NCI-H2171 (cell line): ENCODE measurements around the gene OGDH.
A peak's percentile ranks its signal among the peaks of the same experiment; 100 is the strongest.

Experiments
- DNase-seq: peaks from one replicate; lab custom pipeline; 2025; lab: John Stamatoyannopoulos, UW

OGDH gene

DNA sequence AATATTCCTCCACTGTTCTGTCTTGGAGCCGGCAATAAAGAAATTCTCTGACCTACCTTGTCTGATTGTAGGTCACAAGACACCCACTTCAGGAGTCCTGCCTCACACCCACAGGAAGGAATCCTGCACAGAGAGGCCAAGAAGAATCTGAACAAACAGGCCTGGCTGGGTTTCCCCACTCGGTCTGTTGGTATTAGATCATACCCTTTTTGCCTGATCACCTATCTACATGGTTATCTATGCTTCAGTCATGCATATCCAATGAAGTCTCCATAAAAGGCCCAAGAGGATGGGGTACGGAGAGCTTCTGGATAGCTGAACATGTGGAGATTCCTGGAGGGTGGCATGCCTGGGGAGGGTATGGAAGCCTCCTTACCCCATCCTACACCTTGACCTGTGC is 12.3 kb downstream of the OGDH start:
- no peak for DNase-seq

DNA sequence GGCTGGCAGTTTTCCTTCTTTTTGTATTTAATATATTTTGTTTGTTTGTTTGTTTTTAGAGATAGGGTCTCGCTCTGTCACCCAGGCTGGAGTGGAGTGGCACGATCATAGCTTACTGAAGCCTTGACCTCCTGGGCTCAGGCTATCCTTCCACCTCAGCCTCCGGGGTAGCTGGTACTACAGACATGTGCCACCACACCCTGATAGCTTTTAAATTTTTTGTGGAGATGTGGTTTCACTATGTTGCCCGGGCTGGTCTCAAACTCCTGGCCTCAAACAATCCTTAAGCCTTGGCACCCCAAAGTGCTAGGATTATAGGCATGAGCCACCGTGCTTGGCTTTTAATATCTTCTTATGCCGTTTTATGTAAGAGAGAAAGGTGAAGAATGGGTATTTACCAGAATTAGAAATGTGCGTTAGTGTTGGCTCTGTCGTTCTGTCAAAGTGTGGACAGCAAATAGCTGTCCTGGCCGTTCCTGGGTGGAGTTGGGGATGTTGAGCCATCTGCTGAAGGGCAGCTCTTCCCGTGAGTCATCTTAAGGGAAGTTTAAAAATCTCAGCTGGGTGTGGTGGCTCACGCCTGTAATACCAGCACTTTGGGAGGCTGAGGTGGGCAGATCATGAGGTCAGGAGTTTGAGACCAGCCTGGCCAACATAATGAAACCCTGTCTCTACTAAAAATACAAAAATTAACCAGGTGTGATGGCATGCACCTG is 14.8 kb downstream of the OGDH start:
- DNase-seq: no peak

DNA sequence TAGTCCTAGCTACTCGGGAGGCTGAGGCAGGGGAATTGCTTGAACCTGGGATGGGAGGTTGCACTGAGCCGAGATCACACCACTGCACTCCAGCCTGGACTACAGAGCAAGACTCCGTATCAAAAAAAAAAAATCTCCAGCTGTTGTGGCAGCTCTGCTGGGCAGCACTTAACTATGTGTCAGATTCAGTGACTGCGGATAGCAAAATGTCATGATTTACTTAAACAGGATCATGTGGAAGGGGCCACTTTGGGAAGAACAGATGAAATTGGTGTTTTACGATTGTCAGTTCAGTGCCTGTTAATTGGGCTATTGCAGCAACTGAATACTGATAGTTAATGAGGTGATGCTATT is 15.3 kb downstream of the OGDH start:
- no peak for DNase-seq

DNA sequence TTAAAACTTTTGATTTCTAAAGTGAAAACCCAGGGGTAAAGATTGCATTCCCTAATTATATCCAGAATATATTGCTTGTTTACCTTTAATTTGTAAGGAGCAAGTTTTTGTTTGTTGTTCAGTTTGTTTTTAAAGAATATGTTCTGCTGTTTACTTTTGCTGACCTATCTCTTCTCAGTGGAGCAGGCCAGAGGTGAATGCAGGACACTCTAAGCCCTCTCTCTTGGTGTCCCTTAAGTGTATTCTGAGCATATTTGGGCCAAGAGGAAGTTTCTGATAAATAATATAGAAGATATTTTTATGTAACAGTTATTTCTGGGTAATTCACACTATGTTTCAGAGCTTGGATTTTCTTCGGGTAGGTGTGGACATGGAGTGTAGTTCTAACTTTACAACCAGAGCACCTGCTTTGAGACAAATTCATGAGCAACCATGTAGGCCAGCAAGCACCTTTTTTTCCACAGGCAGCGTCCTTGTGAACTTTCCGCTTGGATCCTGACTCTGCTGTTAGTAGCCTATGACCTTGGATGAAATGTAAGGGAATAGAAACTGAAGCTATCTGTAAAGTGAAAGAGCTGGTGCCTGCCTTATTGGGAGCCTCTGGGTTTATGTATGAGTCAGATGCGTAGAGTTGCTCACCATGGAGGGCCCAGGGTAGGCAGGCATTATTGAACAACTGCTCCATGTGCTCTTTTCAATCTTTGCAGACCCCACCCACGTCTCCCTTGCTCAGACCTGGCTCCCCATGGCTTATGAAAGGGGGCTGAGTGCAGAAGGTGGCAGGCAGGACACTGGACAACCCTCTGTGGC is 16.1 kb downstream of the OGDH start:
- no peak for DNase-seq

DNA sequence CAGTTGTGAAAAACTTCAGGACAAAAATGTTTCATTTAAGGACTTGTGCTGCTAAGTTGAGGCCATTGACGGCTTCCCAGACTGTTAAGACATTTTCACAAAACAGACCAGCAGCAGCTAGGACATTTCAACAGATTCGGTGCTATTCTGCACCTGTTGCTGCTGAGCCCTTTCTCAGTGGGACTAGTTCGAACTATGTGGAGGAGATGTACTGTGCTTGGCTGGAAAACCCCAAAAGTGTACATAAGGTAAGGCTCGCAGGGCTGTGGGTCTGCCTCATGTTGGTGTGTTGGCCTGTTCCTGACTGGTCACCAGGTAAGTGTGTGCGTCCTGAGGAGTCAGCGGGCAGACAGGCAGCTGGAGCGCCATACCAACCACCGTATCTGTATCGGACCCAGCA is 17.9 kb downstream of the OGDH start:
- DNase-seq: no peak

DNA sequence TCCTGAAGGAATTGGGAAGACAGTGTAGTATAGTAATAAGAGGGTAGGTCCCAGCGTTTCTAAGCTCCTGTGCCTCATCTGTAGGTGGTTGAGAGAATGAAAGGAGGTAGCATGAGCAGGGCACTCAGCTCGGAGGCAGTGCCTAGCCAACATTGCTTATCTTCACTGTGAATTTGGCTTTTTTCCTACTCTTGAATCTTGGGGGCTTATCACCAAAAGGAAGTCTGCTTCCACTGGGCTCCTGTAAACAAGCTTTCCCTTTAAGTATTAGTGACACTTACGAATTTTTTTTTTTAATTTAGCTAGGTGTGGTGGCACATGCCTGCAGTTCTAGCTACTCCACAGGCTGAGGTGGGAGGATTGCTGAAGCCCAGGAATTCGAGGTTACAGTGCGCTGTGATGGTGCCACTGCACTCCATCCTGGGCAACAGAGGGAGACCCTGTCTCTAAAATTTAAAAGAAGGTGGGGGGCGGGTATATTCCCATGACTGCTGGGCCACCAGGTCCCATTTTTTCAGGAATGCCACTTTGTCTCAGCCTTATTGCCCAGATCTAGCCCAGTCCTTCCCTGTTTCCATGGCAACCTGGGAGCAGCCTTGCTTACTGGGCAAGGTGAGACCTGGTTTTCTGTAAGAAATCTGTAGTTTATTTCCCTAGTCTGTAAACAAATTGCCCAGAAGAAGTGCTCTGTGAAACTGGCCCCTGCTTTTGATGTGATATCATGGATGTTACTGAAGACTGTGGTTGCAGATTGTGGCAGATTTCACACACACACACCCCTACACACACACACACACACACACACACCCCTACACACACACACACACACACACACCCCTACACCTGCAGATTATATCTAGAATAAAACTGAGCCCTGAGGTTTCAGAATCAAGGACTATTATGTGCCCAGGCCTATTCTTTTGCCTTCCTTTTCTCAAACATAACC is 19.4 kb downstream of the OGDH start:
- no peak for DNase-seq

DNA sequence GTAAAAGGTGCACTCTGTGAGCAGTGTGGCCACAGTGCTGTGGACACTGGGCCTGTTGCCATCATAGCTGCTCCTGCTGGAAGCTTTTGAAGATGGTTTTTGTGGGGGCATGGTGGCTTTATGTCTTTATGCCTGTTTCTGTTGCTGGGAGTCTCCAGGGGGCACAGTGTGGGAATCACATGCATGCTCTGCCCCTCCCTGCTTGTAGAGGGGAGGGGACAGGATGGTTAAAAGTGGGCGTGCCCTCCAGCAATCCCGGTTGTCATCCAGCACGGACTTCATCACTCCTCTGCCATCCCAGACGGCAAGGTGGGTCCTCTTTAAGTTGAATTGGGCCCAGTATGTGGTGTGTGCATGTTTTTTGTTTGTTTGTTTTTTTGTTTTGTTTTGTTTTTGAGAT is 20.2 kb downstream of the OGDH start:
- DNase-seq: no peak

DNA sequence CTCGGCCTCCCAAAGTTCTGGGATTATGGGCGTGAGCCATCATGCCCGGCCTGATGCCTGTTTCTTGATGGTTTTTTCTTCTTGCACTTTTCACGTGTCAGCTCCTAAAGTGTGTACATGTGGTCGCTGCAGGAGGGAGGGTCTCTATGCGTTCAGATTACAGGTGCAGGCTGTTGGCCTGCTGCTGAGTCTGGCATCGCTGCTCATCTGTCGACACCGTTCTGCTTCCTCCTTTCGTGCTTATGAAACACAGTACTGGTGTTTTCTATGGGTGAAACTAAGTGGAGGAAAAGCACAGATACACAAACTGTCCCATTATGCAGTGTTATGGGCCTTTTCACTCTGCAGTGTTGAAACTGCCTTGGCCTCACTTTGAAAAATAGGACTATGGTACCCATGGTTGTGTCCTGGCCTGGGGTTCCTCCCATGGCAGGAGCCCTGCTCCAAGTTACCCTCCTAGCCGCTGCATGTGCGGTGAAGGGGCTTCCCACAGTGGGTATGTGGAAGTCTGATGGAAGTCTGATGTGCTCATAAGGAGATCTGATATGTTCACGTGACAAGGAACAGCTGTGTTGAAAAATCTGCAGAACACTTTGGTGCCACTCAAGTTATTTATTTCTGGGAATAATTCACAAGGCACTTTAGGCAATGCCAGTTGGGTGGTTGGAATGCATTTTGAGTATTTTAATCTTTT is 23.5 kb downstream of the OGDH start:
- DNase-seq: peak; percentile 85

DNA sequence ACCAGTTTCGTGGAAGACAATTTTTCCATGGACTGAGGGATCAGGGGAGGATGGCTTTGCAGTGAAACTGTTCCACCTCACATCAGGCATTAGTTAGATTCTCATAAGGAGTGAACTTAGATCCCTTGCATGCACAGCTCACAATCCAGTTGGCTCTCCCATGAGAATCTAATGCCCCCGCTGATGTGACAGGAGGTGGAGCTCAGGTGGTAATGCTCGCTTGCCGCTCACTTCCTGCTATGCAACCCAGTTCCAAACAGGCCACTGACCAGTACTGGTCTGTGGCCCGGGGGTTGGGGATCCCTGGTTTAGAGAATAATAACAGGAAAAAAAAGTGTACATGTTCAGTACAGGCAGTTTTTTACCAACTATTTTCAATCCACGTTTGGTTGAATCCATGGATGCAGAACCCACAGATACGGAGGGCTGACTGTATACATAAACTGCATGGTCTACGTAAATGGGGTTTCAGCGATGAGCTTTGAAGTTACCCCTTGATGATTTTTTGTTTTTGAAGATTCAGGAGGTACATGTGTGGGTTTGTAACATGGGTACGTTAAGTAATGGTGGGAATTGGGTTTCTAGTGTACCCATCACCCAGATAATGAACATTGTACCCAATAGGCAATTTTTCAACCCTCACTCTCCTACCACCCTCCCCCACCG is 24.5 kb downstream of the OGDH start:
- DNase-seq: no peak

DNA sequence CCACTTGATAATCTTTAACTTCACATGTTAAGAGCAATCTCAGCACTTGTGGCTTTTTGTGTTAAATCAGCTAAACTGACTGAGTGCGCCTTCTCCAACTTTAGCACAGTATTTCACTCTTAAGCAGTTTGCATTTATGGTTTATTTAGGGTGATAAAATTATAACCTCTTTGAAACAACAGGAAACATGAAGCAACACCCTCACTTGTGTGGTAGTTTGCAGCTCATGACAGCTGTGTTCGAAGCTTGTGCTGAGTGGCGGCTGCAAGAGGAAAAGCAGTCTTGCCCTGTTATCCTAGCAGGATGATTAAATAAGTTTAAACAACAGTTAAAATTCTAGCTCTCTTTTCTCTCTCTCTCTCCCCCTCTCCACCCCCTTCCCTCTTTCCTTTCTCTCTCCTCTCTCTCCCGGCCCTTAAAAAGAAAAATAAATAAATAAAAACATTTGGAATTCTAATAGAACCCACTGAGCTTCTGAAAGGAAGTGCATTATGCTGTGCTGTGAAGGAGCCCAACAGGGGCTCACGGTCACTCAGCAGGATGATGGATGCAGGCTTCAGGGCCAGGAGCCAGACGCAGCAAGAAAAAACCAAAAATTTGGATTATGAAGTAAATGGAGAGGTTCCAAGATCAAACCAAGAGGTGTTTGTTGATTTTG is 25.2 kb downstream of the OGDH start:
- no peak for DNase-seq

DNA sequence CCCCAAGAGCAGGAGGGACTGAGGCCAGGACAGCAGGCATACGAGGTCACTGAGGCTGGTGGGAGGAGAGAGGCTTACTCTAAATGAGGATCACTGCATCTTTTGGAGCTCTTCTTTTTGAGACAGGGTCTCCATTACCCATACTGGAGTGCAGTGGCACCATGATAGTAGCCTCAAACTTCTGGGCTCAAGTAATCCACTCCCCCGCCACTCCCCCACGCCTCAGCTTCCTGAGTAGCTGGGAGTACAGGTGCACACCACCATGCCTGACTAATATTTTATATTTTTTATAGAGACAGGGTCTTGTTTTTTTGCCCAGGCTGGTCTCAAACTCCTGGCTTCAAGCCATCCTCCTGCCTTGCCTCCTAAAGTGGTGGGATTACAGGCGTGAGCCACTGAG is 25.8 kb downstream of the OGDH start:
- no peak for DNase-seq

DNA sequence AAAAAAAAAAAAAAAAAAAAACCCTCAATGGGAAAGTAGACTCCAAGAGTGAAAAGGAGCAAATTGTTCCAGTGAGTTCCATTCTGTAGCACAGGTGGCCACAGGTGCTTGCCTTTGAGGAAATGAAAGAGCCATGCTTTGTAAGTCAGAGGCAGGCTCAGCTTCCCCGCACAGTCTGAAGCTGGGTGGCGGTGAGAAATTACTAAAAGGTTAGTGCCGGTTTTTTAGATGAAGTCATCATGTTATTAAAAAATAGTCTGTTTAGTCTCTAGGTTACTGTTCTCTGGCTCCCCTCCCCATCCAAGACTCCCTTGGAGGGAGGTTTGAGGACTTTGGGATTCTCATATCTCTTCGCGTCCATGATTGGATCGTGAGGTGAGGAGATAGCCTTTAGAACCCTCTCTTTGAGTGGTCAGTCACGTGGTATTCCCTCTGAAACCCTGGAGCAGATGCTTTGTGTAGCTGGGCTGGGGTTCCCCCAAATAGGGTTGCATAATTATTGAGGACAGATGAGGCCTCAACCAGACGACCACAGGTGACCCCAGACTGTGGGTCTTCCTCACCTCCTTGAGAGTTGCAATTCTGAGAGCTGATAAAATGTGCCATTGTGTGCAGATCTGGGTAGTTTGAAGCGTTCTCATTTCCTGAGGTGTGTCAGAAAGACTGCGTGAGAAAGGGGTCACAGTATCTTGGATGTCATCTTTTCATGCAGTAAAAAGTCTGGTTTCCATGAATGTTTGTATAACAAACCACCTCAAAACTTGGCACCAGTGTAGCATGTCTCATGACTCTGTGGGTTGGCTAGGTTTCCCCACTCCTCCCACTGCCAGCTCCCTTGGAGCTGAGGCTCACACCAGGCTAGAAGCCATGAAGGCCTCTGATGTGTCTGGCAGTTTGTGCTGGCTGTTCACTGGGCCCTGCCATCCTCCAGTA is 27.1 kb downstream of the OGDH start:
- DNase-seq: no peak

DNA sequence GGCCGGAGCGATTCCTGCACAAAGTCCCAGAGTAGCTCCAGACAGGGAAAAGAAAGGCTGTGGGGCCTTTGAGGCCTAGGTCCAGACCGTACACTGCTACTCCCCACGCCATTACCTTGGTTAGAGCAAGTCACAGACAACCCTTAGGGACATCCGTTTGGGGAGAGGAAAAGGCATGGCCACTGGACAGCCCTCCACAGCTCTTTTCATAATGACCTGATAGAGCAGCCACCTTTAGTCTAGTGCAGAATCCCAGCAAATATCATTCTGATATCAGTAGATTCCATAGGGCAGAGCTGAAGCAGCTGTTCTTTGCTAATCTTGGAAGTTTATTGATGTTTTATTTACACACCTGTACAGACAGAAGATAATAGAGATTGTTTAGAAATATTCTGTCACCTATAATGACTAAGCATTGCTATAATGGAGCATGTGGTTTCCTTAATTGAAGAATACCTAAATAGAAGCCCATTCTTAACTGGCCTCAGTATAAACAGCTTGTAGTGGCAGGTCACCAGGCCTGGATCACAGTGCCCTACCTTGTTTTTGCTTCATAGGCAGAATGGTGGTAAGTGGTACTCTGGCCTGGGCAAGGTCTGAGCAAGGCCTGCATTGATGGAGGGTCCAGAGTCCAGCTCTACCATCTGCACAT is 27.9 kb downstream of the OGDH start:
- DNase-seq: no peak

DNA sequence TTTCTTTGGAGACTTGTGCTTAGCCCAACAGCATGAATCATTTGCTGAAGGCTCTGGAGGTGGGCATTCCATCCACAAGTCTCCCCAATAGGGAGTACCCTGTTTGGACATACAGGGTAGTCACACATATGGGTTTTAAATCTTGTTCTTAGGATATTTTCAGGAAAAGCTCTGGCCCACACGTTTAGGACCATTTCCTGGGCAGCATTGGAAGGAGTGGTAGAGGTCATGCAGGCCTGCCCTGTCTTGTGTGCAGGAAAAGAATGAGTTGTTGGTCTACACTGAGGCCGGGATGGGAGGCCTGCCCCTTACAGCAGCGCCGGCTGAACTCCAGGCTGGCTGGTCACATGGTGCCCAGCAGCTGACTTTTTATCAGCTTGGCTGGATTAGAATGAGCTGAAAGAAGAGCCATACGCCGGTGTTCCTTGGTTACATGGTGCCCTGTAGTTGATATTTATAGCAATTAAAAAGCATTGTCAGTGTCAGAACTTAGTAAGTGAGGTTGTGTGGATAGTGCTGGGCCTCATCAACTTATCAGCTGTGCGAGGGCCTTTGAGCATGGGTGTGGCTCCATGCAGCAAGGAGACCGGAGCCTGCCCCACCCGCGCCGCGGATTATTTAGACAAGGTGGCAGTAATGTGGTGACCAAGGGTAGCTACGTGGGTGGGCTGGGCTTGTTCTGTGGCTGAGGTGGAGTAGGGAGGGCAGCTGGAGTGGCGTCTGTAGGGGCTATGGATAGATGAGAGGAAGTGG is 28.6 kb downstream of the OGDH start:
- DNase-seq: no peak

DNA sequence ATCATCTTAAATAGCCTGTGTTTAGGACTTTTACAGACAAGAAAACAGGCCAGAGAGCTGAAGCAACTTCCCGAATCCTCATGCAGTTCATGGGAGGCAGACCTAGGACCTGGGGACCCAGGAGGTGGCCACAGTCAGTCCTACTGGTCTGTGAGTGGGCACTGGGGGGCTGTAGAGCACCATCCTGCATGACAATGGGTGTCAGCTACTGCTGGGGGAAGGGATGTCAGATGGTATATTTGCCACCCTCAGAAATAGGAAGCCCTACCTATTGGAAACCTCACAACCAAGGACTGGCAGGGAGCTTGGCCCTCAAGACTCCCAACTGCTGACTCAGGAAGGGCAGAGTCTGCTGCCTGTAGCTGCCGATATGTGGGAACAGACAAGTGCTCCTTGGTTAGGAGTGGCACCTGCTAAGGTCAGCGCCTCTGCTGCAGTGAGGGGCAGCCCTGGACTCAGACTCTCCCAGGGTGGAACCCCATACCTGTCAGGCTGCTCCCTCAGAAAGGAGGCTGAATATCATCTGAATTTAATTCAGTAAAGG is 29.7 kb downstream of the OGDH start:
- DNase-seq: no peak

DNA sequence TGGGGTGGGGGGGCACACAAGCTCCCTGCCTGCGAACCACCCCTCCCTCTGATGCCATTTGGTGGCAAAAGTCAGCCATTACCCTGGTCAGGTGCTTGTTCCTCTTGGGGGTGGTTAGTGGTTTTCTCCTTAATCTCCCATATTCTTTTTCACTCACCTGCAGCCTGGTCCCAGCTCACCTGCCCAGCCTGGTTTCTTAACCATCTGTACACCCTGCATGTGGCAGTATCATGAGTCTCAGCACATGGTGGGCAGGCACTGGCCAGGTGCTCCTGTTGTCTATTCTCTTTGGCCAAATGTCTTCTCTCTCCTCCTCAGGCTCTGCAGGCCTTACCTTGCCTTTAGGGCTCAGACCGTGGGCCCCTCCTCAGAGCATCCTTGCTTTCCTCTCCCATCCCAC is 30.5 kb downstream of the OGDH start:
- no peak for DNase-seq

DNA sequence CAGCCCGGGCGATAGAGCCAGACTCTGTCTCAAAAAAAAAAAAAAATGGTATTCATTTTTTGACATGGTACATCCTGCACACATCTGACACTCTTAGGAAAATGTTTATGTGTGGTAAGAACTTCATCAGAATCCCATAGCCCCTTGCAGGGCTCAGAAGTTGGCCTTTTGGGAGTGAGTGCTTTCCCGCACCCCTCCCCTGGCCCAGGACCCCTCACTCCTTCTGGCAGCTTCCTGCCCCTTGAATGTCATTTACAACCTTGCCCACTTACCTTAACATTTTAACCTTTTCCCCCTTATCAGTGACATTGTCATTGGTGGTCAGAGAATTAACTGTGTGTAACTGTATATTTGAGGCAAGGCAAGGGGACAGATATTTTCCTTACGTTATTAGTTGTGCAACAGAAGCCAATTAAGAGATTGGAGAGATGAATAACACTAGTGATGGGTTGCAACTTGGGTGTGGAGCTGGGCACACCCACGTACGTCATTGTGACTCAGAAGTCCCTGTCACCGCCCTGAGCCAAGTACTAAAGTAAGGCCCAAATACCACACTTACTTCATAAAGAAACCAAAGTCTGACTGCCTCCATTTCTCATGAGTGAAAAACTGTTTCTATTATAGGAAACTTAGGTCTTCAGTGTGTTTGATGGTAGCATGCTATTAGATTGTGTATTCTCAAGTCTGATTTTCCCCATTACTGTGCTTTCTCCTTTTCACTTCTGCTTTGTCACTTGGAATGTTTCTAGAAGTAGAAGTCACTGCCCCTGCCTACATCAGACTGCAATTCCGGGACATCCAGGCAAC is 31.6 kb downstream of the OGDH start:
- DNase-seq: no peak
